SJCRH30 (cell line): Measurements from ENCODE around the gene RUFY3. TPM values are rescaled to one million over a fixed set of nuclear protein-coding genes. Genes with fewer than 3 reads are reported as not detected.
"Not testable (repeated sequence)": the region's sequence is repeated elsewhere in the genome, so short reads cannot be mapped to it uniquely, and the experiment has no call there.

Experiments used
- DNase-seq, 2 experiments: peaks; one replicate each; pipeline ENCODE4 v3.0.0-alpha.2; 2015 to 2020
- H3K27ac ChIP-seq: fragments of 250-450 bp; sonication (Bioruptor Pico); 2 replicates; pipeline ENCODE4 v1.5.1; 2020; ENCODE audit warnings: mild to moderate bottlenecking, moderate library complexity
- H3K27me3 ChIP-seq: fragments of 250-450 bp; sonication (Bioruptor Pico); 2 replicates; pipeline ENCODE4 v1.5.1; 2020; ENCODE audit warnings: mild to moderate bottlenecking, moderate library complexity
- H3K36me3 ChIP-seq: fragments of 250-450 bp; sonication (Bioruptor Pico); 2 replicates; pipeline ENCODE4 v1.5.1; 2020; ENCODE audit warnings: mild to moderate bottlenecking, moderate library complexity
- H3K4me1 ChIP-seq: fragments of 250-450 bp; sonication (Bioruptor Pico); 2 replicates; pipeline ENCODE4 v1.5.1; 2020; ENCODE audit warnings: mild to moderate bottlenecking, moderate library complexity
- H3K4me3 ChIP-seq: fragments of 250-450 bp; sonication (Bioruptor Pico); 2 replicates; pipeline ENCODE4 v1.5.1; 2020; ENCODE audit warnings: mild to moderate bottlenecking, moderate library complexity
- H3K9me3 ChIP-seq: fragments of 250-450 bp; sonication (Bioruptor Pico); replicated peaks from 2 replicates; pipeline ENCODE4 v1.5.1; 2020; ENCODE audit warnings: mild to moderate bottlenecking, moderate library complexity
- total RNA-seq: library from RNA; depleted of rRNA; stranded (reverse); fragments of >200 nt; shearing (Covaris generic); gene quantifications from 2 replicates; pipeline ENCODE4 v1.2.3, GENCODE V29; 2014

Gene RUFY3
- total RNA-seq, 1 experiment from 2014 or later = 70.3 TPM

- Histone ChIP-seq H3K4me3 (no peak overlapping the region), H3K27ac (no peak overlapping the region), H3K36me3 (peaks cover 57% of the 10 kb centered on the region), H3K9me3 (no peaks in the 10 kb centered on the region), H3K27me3 (no peaks in the 10 kb centered on the region), H3K4me1 (no peaks in the 10 kb centered on the region)
- no peak for DNase-seq
Measured at GRCh38 chr4:70818921-70819320, 97.2 kb downstream of the RUFY3 start.

DNA sequence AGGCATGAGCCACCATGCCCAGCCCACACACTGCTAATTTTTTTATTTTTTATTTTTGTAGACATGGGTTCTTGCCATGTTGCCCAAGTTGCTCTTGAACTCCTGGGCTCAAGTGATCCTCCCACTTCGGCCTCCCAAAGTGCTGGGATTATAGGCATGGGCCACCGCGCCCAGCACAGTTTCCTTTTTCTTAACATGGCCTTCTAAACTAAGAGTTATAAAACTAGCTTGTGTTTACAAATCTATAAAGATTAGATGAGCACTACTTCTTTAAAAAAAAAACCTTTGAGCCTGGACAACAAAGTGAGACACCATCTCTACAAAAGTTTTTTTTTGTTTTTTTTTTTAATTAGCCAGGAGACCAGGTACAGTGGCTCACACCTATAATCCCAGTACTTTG is 107.3 kb downstream of the RUFY3 start:
- Histone ChIP-seq H3K27me3 (no peaks in the 10 kb centered on the region), H3K4me1 (no peaks in the 10 kb centered on the region), H3K36me3 (peaks cover 83% of the 10 kb centered on the region)

GRCh38 chr4:70829492-70829891 is 107.7 kb downstream of the RUFY3 start:
- Histone ChIP-seq H3K36me3 (peaks cover 82% of the 10 kb centered on the region), H3K9me3 (no peaks in the 10 kb centered on the region), H3K4me3 (no peak overlapping the region), H3K4me1 (no peaks in the 10 kb centered on the region), H3K27ac (no peak overlapping the region), H3K27me3 (no peaks in the 10 kb centered on the region)
- no peak for DNase-seq

More for the DNA sequence above, 107.3 kb downstream of the RUFY3 start:
- Histone ChIP-seq H3K27ac (no peak overlapping the region), H3K9me3 (no peaks in the 10 kb centered on the region), H3K4me3 (no peak overlapping the region)
- no peak for DNase-seq

- no peak overlapping the region for H3K27ac ChIP-seq
- no peaks in the 10 kb centered on the region for H3K9me3 ChIP-seq
- no peak for DNase-seq
- H3K36me3 ChIP-seq = peaks cover 80% of the 10 kb centered on the region
- no peaks in the 10 kb centered on the region for H3K4me1 ChIP-seq
- H3K27me3 ChIP-seq = no peaks in the 10 kb centered on the region
- no peak overlapping the region for H3K4me3 ChIP-seq
Measured at GRCh38 chr4:70830054-70830453, 108.3 kb downstream of the RUFY3 start.

DNA sequence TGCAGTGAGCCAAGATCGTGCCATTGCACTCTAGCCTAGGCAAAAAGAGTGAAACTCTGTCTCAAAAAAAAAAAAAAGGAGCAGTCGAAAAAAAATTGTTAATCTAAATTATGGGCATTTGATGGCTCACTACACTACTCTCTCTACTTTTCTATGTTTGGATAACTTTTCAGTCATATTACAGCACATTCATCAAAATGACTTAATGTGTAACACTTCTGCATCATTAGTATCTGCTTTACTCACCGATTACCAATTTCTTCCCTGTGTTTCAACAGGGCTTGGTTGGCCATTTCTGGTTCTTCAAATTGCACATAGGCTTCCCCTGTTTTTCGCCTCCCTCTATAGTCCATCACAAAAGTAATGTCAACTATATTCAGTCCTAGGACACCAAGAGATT is 109.5 kb downstream of the RUFY3 start:
- Histone ChIP-seq H3K27ac (no peak overlapping the region), H3K9me3 (no peaks in the 10 kb centered on the region), H3K36me3 (peaks cover 77% of the 10 kb centered on the region), H3K4me3 (no peak overlapping the region), H3K4me1 (no peaks in the 10 kb centered on the region), H3K27me3 (no peaks in the 10 kb centered on the region)
- DNase-seq = no peak

DNA sequence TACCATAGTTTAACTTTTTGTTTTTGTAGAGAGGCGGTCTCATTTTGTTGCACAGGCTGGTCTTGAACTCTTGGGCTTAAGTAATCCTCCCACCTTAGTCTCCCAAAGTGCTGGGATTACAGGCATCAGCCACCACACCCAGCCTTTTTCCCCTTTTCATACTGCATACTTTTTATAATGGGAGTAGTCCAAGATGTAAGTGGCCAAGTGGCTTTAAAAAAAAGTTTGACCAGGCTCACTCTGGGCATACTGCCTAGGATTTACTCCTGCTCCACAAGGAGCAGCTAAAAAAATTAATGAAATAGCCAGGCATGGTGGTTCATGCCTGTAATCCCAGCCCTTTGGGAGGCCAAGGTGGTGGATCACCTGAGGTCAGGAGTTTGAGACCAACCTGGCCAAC is 111.9 kb downstream of the RUFY3 start:
- H3K27ac ChIP-seq = no peak overlapping the region
- no peaks in the 10 kb centered on the region for H3K27me3 ChIP-seq
- H3K9me3 ChIP-seq = no peaks in the 10 kb centered on the region
- no peak overlapping the region for H3K4me3 ChIP-seq
- peaks cover 61% of the 10 kb centered on the region for H3K36me3 ChIP-seq
- H3K4me1 ChIP-seq = no peaks in the 10 kb centered on the region
- no peak for DNase-seq

DNA sequence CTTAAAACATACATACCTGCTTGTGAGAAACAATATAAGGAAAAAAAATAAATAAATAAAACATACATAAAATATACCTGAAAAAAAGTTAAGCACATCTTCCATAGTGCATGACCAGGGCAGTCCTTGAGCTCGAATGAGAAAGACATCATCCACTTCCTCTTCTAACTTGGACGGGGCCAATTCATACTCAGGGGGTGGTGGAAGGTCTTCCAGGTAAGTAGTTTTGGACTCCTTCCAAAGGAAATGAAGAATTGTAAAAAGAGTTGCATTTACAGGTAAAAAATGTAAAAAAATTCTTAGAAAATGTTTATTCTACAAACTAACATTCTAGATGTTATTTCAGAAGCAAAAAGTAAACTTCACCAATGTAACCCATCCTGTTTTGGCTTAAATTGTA is 114.3 kb downstream of the RUFY3 start:
- Histone ChIP-seq H3K27ac (no peak overlapping the region), H3K36me3 (peaks cover 48% of the 10 kb centered on the region)

GRCh38 chr4:70838204-70838603 is 116.4 kb downstream of the RUFY3 start:
- no peaks in the 10 kb centered on the region; the same call in none of the 2 replicates for H3K4me1 ChIP-seq
- no peaks in the 10 kb centered on the region for H3K27me3 ChIP-seq
- H3K36me3 ChIP-seq = peaks cover 27% of the 10 kb centered on the region
- peak overlapping the region; percentile 95 for H3K4me3 ChIP-seq
- peak overlapping the region; percentile 71 for H3K27ac ChIP-seq
- peak in 1 of 2 experiments; percentile 22 for DNase-seq
- H3K9me3 ChIP-seq = no peaks in the 10 kb centered on the region

More for the DNA sequence above, 114.3 kb downstream of the RUFY3 start:
- no peaks in the 10 kb centered on the region; the same call in 1 of the 2 replicates for H3K4me1 ChIP-seq
- no peak overlapping the region for H3K4me3 ChIP-seq
- no peaks in the 10 kb centered on the region for H3K9me3 ChIP-seq
- H3K27me3 ChIP-seq = no peaks in the 10 kb centered on the region
- no peak for DNase-seq

- Histone ChIP-seq H3K4me1 (no peaks in the 10 kb centered on the region; the same call in none of the 2 replicates), H3K36me3 (peaks cover 20% of the 10 kb centered on the region), H3K4me3 (peak overlapping the region; percentile 95), H3K27ac (peak overlapping the region; percentile 71), H3K9me3 (no peaks in the 10 kb centered on the region), H3K27me3 (no peaks in the 10 kb centered on the region)
- peak; percentile 71 to 75 for DNase-seq
Measured at GRCh38 chr4:70838666-70839588, 117.2 kb downstream of the RUFY3 start.

DNA sequence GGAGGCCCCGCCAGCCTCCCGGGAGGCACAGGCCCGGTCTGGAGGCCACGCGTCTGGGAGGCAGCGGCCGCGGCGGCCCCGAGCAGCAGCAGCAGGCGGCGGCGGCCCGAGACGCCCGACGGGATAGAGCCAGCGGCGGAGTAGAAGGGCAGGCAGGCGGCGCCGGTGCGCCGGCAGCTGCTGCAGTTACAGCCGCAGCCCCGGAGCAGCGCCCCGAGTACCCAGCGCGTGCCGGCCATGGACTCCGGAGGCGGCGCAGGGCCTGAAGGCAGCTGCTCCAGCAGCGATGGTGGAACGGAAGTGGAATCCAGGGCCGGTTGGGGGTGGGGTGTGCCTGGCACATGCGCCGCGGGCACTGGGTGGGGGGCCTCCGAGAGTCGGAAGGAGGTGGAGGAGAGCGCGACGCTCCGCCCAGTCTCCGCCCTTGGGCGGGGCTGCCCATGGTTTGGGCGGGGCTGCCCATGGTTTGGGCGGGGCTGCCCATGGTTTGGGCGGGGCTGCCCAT is 117.9 kb downstream of the RUFY3 start, which contains the start of gene GRSF1:
TSS of gene GRSF1 (minus strand) at position 302 of the 505 bp plus-strand sequence. CDS start at position 239, 63 bp downstream.
- Histone ChIP-seq H3K9me3 (no peaks in the 10 kb centered on the region), H3K4me3 (peak within 1 kb of the TSS; percentile 95), H3K27ac (peak within 1 kb of the TSS; percentile 71), H3K4me1 (no peaks in the 10 kb centered on the region; the same call in none of the 2 replicates), H3K36me3 (peaks cover 16% of the 10 kb centered on the region), H3K27me3 (no peaks in the 10 kb centered on the region)
- DNase-seq = peak; percentile 97 to 98

DNA sequence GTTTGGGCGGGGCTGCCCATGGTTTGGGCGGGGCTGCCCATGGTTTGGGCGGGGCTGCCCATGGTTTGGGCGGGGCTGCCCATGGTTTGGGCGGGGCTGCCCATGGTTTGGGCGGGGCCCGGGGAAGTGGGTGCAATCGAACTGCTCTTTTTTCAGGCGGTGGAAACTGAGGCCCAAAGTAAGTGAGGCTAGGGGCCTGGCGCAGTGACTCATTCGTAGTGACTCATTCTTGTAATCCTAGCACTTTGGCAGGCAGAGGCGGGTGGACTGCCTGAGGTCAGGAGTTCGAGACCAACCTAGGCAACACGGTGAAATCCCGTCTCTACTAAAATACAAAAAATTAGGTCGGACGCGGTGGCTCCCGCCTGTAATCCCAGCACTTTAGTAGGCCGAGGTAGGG is 118.4 kb downstream of the RUFY3 start:
- peaks cover 11% of the 10 kb centered on the region for H3K36me3 ChIP-seq
- H3K4me1 ChIP-seq, H3K9me3 ChIP-seq, H3K27me3 ChIP-seq, H3K27ac ChIP-seq: not testable (repeated sequence)
- DNase-seq = peak; percentile 55 to 57
- peak overlapping the region; percentile 13; the same call in 1 of the 2 replicates for H3K4me3 ChIP-seq

- not testable (repeated sequence) for H3K9me3 ChIP-seq, H3K27ac ChIP-seq, DNase-seq, H3K4me3 ChIP-seq, H3K4me1 ChIP-seq, H3K36me3 ChIP-seq, H3K27me3 ChIP-seq
Measured at GRCh38 chr4:70840631-70841030, 118.9 kb downstream of the RUFY3 start.

- H3K4me3 ChIP-seq = no peak overlapping the region
- no peak for DNase-seq
- H3K9me3 ChIP-seq = no peaks in the 10 kb centered on the region
- peaks cover 3% of the 10 kb centered on the region for H3K36me3 ChIP-seq
- H3K27ac ChIP-seq = no peak overlapping the region
- no peaks in the 10 kb centered on the region for H3K27me3 ChIP-seq
- H3K4me1 ChIP-seq = no peaks in the 10 kb centered on the region; the same call in none of the 2 replicates
Measured at GRCh38 chr4:70841211-70841610, 119.4 kb downstream of the RUFY3 start.

- DNase-seq = peak; percentile 13 to 48
- no peak overlapping the region for H3K27ac ChIP-seq
- no peaks in the 10 kb centered on the region; the same call in none of the 2 replicates for H3K4me1 ChIP-seq
- H3K9me3 ChIP-seq = no peaks in the 10 kb centered on the region
- no peaks in the 10 kb centered on the region for H3K36me3 ChIP-seq
- no peak overlapping the region for H3K4me3 ChIP-seq
- no peaks in the 10 kb centered on the region for H3K27me3 ChIP-seq
Measured at GRCh38 chr4:70841951-70842350, 120.2 kb downstream of the RUFY3 start.

DNA sequence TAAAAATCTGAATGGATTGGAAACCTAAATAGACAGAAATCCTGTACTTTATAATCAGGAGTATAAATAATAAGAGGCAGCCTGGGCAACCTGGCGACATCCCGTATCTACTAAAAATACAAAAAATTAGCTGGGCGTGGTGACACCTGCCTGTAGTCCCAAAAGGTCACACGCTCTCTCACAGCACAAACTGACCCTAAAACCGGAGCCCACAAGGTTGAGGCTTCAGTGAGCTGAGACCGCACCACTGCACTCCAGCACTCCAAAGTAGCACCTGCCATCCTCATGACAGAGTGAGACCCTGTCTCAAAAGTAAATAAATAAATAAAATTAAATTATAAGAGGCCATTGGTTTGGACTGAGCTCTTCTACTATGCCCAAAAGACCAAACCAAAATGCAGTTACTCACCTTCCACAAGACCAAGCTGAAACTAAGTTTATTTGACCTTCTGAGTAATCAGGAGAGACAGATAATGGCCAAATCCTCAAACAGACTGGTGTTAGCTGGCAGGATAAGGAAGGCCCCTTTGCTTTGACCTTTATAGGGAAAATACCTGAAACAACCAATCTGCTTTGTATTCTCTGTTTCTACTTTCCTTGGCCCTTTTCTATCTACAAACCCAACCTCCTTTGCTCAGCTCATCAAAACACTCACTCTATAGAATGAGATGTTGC is 121.1 kb downstream of the RUFY3 start:
- no peak overlapping the region for H3K27ac ChIP-seq
- no peaks in the 10 kb centered on the region for H3K9me3 ChIP-seq

More for the DNA sequence above, 121.1 kb downstream of the RUFY3 start:
- H3K36me3 ChIP-seq = no peaks in the 10 kb centered on the region
- no peaks in the 10 kb centered on the region; the same call in none of the 2 replicates for H3K4me1 ChIP-seq
- no peaks in the 10 kb centered on the region for H3K27me3 ChIP-seq
- H3K4me3 ChIP-seq = no peak overlapping the region
- DNase-seq = no peak
